ENCODE data around the gene CYFIP2.

DNA sequence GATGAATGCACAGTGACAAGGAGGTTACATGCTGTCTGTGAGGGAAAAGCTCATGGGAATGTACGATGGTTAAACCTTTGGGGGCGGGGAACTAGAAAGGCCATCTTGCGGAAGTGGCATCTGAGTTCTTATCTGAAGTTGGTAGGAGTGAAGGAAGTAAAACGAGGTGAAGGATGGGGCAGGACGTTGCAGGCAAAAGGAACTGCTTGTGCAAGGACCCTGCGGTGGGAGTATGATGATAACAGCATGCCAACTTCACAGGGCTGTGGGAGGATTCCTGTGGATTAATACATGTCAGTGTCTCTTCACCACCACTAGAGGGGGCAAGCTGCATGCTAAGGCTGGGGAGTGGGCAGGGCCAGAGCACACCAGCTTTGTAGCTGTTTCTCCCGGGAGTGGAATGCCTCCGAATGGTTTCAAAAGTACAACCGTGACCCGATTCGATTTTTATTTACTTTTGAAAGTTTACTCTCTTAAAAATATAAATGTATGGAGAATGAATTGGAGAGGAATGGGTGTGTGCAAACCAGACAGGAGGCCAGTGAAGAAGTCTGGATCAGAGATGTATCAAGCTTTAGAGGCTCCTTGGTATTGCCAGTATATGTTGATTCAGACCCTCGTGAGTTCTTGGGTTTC lies 62.5 kb downstream of the CYFIP2 start:
- no peak for TF ChIP-seq JUNB (IDR thresholded peaks at IDR 0.05)
- no peak for TF ChIP-seq POLR2A (IDR thresholded peaks at IDR 0.05; ENCODE audit: low read depth, low read length)
- no peak for TF ChIP-seq JUND (IDR thresholded peaks at IDR 0.05; ENCODE audit: low read depth, low read length)
- no peak for TF ChIP-seq ETV6 (conservative IDR thresholded peaks at IDR 0.05 in 1 of 2, IDR thresholded peaks at IDR 0.05 in 1 of 2; ENCODE audit: borderline replicate concordance in 1 of 2, low read depth in 1 of 2)
- no peak for TF ChIP-seq EZH2 (IDR thresholded peaks at IDR 0.05; ENCODE audit: borderline replicate concordance, control insufficient read depth, low read depth, low read length)
- no peak for TF ChIP-seq SP1 (IDR thresholded peaks at IDR 0.05; ENCODE audit: low read depth, low read length)
- TF ChIP-seq, protein P1, sequence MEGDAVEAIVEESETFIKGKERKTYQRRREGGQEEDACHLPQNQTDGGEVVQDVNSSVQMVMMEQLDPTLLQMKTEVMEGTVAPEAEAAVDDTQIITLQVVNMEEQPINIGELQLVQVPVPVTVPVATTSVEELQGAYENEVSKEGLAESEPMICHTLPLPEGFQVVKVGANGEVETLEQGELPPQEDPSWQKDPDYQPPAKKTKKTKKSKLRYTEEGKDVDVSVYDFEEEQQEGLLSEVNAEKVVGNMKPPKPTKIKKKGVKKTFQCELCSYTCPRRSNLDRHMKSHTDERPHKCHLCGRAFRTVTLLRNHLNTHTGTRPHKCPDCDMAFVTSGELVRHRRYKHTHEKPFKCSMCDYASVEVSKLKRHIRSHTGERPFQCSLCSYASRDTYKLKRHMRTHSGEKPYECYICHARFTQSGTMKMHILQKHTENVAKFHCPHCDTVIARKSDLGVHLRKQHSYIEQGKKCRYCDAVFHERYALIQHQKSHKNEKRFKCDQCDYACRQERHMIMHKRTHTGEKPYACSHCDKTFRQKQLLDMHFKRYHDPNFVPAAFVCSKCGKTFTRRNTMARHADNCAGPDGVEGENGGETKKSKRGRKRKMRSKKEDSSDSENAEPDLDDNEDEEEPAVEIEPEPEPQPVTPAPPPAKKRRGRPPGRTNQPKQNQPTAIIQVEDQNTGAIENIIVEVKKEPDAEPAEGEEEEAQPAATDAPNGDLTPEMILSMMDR (IDR thresholded peaks at IDR 0.05 in 2 of 3, conservative IDR thresholded peaks at IDR 0.05 in 1 of 3; ENCODE audit: control insufficient read depth in 2 of 3, extremely low read depth in 1 of 3, insufficient read depth in 1 of 3, low read depth in 3 of 3, low read length in 3 of 3): peak; percentile 85 to 94 (median 91)
- TF ChIP-seq NFYA (IDR thresholded peaks at IDR 0.05; ENCODE audit: borderline replicate concordance, low read depth, low read length): no peak
- no peak for TF ChIP-seq POLR2AphosphoS5 (IDR thresholded peaks at IDR 0.05; ENCODE audit: low read length)
- TF ChIP-seq, protein P2, sequence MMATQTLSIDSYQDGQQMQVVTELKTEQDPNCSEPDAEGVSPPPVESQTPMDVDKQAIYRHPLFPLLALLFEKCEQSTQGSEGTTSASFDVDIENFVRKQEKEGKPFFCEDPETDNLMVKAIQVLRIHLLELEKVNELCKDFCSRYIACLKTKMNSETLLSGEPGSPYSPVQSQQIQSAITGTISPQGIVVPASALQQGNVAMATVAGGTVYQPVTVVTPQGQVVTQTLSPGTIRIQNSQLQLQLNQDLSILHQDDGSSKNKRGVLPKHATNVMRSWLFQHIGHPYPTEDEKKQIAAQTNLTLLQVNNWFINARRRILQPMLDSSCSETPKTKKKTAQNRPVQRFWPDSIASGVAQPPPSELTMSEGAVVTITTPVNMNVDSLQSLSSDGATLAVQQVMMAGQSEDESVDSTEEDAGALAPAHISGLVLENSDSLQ (IDR thresholded peaks at IDR 0.05): no peak
- no peak for TF ChIP-seq ZBED1 (IDR thresholded peaks at IDR 0.05; ENCODE audit: borderline replicate concordance)
